Natural killer cell (primary cell): Measurements from ENCODE around the gene IGSF3. TPM values are rescaled to one million over a fixed set of nuclear protein-coding genes. Genes with fewer than 3 reads are reported as not detected.

Source experiments
- ATAC-seq, 3 donors: fragments of 150-1000 bp in 2 of 3; fragments of 200-7000 bp in 1 of 3; cut with Tn5 transposase; 1 replicate in 1 of 3; 2 replicates in 2 of 3; pipeline ENCODE4 v1.10.0; 2021; ENCODE audit warnings: mild to moderate bottlenecking in 2 of 3, moderate library complexity in 2 of 3
- DNase-seq, 2 donors: peaks; one replicate each; pipeline versions ENCODE4 v3.0.0 to v3.0.0-alpha.2; 2013 to 2021; ENCODE audit warnings: mixed read lengths in 1 of 2
- H3K27ac ChIP-seq: one replicate; pipeline ENCODE4 v1.5.1; 2013; ENCODE audit warnings: mild to moderate bottlenecking, low read length
- H3K27me3 ChIP-seq: one replicate; pipeline ENCODE4 v1.6.1; 2013; ENCODE audit warnings: low read length; ENCODE audit not compliant: control insufficient read depth, insufficient read depth
- H3K36me3 ChIP-seq: one replicate; pipeline ENCODE4 v1.6.1; 2013; ENCODE audit warnings: low read length; ENCODE audit not compliant: control insufficient read depth, insufficient read depth
- H3K4me1 ChIP-seq: one replicate; pipeline ENCODE4 v1.6.1; 2013; ENCODE audit warnings: low read length; ENCODE audit not compliant: control insufficient read depth, insufficient read depth
- H3K4me3 ChIP-seq: one replicate; pipeline ENCODE4 v1.5.1; 2013; ENCODE audit warnings: low read length
- H3K9me3 ChIP-seq: one replicate; pipeline ENCODE4 v1.6.1; 2013; ENCODE audit warnings: low read length; ENCODE audit not compliant: control insufficient read depth, insufficient read depth
- H3K27ac Mint-ChIP-seq, 2 donors: one replicate each; pipeline ENCODE4 v1.8.0; 2022; ENCODE audit warnings: mild to moderate bottlenecking in 2 of 2, mixed read lengths in 2 of 2, moderate library complexity in 1 of 2
- H3K27me3 Mint-ChIP-seq, 2 donors: one replicate each; pipeline ENCODE4 v1.8.0; 2022; ENCODE audit warnings: low read depth in 2 of 2, mixed read lengths in 2 of 2
- H3K36me3 Mint-ChIP-seq: one replicate; pipeline ENCODE4 v1.8.0; 2022; ENCODE audit warnings: mixed read lengths
- H3K4me1 Mint-ChIP-seq, 2 donors: one replicate each; pipeline ENCODE4 v1.8.0; 2022; ENCODE audit warnings: mixed read lengths in 2 of 2
- H3K4me3 Mint-ChIP-seq: one replicate; pipeline ENCODE4 v1.8.0; 2022; ENCODE audit warnings: mild to moderate bottlenecking, moderate library complexity, mixed read lengths
- H3K9me3 Mint-ChIP-seq, 2 donors: one replicate each; pipeline ENCODE4 v1.8.0; 2022; ENCODE audit warnings: mixed read lengths in 2 of 2
- CTCF ChIP-seq: fragments of 200-600 bp; IDR thresholded peaks from one replicate; pipeline ENCODE4 v1.8.0; 2022; ENCODE audit warnings: antibody characterized with exemption
- WGBS: methylation state at CpG from one replicate; pipeline ENCODE4 v1.1.7; 2013; ENCODE audit warnings: missing lambda C conversion rate; ENCODE audit not compliant: insufficient coverage; 5-methylcytosine and 5-hydroxymethylcytosine counted together
- intact Hi-C: fragments of 100-400 bp; cut with micrococcal nuclease; formaldehyde crosslinking; loops from one replicate; pipeline ENCODE4 v1.14.2; 2022
- total RNA-seq, 4 donors: library from RNA; stranded (reverse); fragments of 120-200 nt in 1 of 4; gene quantifications; one replicate each; pipeline versions ENCODE4 v1.2.3 to v1.2.4, GENCODE V29; 2013 to 2022

IGSF3 gene
- total RNA-seq, 3 donors from 2014 or later (not counting 1 experiment from before 2014, with no cell fraction given), result 0.05 to 0.14 TPM; not detected in 1

DNA sequence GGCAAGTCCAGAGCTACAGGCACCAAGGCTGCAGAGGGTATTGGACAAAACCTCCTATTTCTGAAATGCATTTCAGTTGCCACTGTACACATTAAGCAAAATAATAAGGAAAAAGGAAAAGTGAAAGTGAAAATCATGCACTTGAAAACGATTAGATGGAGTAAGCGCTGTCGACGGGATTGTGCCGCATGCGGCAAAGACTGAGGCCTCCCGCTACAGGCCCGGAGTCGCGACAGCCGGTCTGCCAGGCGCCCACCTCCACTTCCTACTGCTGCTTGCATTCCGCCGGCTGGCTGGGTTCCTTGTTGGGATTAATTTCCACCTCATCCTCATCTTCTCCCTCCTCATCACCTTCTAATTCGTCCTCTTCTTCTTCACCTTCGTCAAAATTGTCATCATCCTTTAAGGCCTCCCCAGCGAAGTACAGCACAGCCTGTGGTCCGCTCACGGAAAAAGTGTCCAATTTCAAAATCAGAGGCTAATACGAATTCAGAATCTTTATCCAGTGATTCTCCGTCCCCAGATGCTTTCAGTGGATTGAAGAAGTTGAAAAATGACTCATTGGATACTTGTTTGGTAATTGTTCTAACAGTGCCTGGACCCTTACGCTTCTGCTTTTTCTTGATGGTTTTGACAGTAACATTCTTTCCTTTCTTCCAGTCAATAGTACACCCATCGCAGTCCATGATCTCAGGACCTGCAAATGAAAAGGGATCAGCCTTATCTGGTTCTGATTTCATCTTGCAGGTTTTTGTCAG, 134.7 kb downstream of the IGSF3 start:
- DNase-seq (no peak), ATAC-seq (no peak)
- no peak for TF ChIP-seq CTCF
- intact Hi-C loops, result no loop called here
- H3K27me3 ChIP-seq, result no peaks in the 10 kb centered on the region
- Mint-ChIP-seq H3K4me3 (no peak overlapping the region), H3K36me3 (peaks cover 30% of the 10 kb centered on the region), H3K27ac (peak overlapping the region in 1 of 2 donors; percentile 63), H3K4me1 (peaks cover 0 to 27% of the 10 kb centered on the region in 2 donors), H3K27me3 (no peaks in the 10 kb centered on the region), H3K9me3 (no peaks in the 10 kb centered on the region)
- peaks cover 41% of the 10 kb centered on the region for H3K36me3 ChIP-seq
- no peak overlapping the region for H3K27ac ChIP-seq
- WGBS, result 97% methylated on average over 22 of the region's 23 CpGs
- H3K4me1 ChIP-seq, result no peaks in the 10 kb centered on the region
- no peak overlapping the region for H3K4me3 ChIP-seq
- H3K9me3 ChIP-seq, result no peaks in the 10 kb centered on the region

DNA sequence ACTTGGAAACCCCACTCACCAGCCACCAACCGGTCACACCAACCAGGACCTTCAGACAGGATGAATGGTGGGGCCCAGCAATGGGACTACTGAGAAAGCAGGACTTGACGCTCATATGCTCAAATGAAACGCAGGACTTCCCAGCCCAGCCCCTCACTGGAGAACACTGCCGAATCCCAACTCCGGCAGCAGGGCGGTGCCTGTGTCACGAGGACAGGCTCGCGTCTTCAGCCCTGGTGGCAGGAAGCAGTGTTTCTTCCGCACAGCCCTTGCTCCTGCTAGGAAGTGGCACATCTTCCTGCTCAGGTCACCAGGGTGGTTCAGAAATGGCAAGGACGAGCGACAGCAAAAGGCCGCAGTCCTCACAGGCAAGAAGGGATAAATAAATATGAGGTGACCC, 135.6 kb downstream of the IGSF3 start:
- no peak overlapping the region for H3K4me3 Mint-ChIP-seq
- intact Hi-C loops, result no loop called here
- H3K4me1 Mint-ChIP-seq, result peaks cover 0 to 25% of the 10 kb centered on the region in 2 donors
- H3K9me3 ChIP-seq, result no peaks in the 10 kb centered on the region
- H3K4me3 ChIP-seq, result no peak overlapping the region
- peaks cover 38% of the 10 kb centered on the region for H3K36me3 ChIP-seq
- no peaks in the 10 kb centered on the region for H3K27me3 ChIP-seq
- no peak overlapping the region for H3K27ac Mint-ChIP-seq
- no peak overlapping the region for H3K27ac ChIP-seq
- 97% methylated on average over 13 of the region's 13 CpGs for WGBS
- H3K4me1 ChIP-seq, result no peaks in the 10 kb centered on the region
- H3K36me3 Mint-ChIP-seq, result peaks cover 38% of the 10 kb centered on the region
- DNase-seq (no peak), ATAC-seq (no peak)
- H3K27me3 Mint-ChIP-seq, result no peaks in the 10 kb centered on the region
- H3K9me3 Mint-ChIP-seq, result no peaks in the 10 kb centered on the region
- no peak for TF ChIP-seq CTCF

GRCh38 chr1:116529681-116530080, 137.9 kb downstream of the IGSF3 start:
- Mint-ChIP-seq H3K27ac (no peak overlapping the region), H3K27me3 (no peaks in the 10 kb centered on the region), H3K36me3 (peaks cover 44% of the 10 kb centered on the region), H3K4me1 (peaks cover 0 to 31% of the 10 kb centered on the region in 2 donors), H3K9me3 (no peaks in the 10 kb centered on the region), H3K4me3 (no peak overlapping the region)
- peaks cover 25% of the 10 kb centered on the region for H3K36me3 ChIP-seq
- TF ChIP-seq CTCF, result no peak
- H3K4me1 ChIP-seq, result no peaks in the 10 kb centered on the region
- H3K27ac ChIP-seq, result no peak overlapping the region
- no CpG with 5 or more reads among the region's 3 CpGs for WGBS
- no peaks in the 10 kb centered on the region for H3K9me3 ChIP-seq
- no peak overlapping the region for H3K4me3 ChIP-seq
- intact Hi-C loops, result no loop called here
- DNase-seq, result no peak
- no peaks in the 10 kb centered on the region for H3K27me3 ChIP-seq
- ATAC-seq, result no peak

- intact Hi-C loops, result no loop called here
- Histone ChIP-seq H3K4me1 (no peaks in the 10 kb centered on the region), H3K36me3 (peaks cover 23% of the 10 kb centered on the region), H3K27me3 (no peaks in the 10 kb centered on the region), H3K9me3 (no peaks in the 10 kb centered on the region), H3K27ac (no peak overlapping the region), H3K4me3 (no peak overlapping the region)
- H3K4me1 Mint-ChIP-seq, result peaks cover 0 to 31% of the 10 kb centered on the region in 2 donors
- no peak overlapping the region for H3K27ac Mint-ChIP-seq
- H3K4me3 Mint-ChIP-seq, result no peak overlapping the region
- no peak for TF ChIP-seq CTCF
- WGBS, result 96% methylated on average over 3 of the region's 3 CpGs
- no peak for DNase-seq
- H3K36me3 Mint-ChIP-seq, result peaks cover 39% of the 10 kb centered on the region
- no peaks in the 10 kb centered on the region for H3K27me3 Mint-ChIP-seq
- no peaks in the 10 kb centered on the region for H3K9me3 Mint-ChIP-seq
- no peak for ATAC-seq
These were observed 138.3 kb downstream of the IGSF3 start for GRCh38 chr1:116529199-116529631.
